Keratinocyte (primary cell): ENCODE results near the gene CAV2.

Experiments used
- CTCF ChIP-seq, 3 experiments: IDR thresholded peaks in 1 of 3; conservative IDR thresholded peaks in 1 of 3; optimal IDR thresholded peaks in 1 of 3; 2 replicates in 2 of 3; 3 replicates in 1 of 3; pipeline versions ENCODE3 to v1.5.1; 2011; ENCODE audit warnings: low read length in 3 of 3, mild to moderate bottlenecking in 3 of 3, moderate library complexity in 2 of 3, control low read depth in 1 of 3, inconsistent platforms in 1 of 3; ENCODE audit not compliant: insufficient read depth in 2 of 3; ENCODE audit errors: extremely low read depth in 1 of 3
- EZH2 ChIP-seq: IDR thresholded peaks from one replicate; pipeline ENCODE4 v1.6.1; 2012; ENCODE audit warnings: inconsistent platforms, mild to moderate bottlenecking, low read length, moderate library complexity

- no peak for TF ChIP-seq CTCF (optimal IDR thresholded peaks at IDR 0.05 in 1 of 3, IDR thresholded peaks at IDR 0.05 in 1 of 3, conservative IDR thresholded peaks at IDR 0.05 in 1 of 3; ENCODE audit: extremely low read depth in 1 of 3, insufficient read depth in 2 of 3, low read length in 3 of 3)
- TF ChIP-seq EZH2, result no peak
These were observed 40.3 kb downstream of the CAV2 start for GRCh38 chr7:116539879-116540278.
